ENCODE measurements around the gene BAIAP2L2. TPM values are rescaled to one million over a fixed set of nuclear protein-coding genes. Genes with fewer than 3 reads are reported as not detected.

The BAIAP2L2 gene
- total and polyA plus RNA-seq, 7 donors, result 0.23 to 5.1 (median 0.55) TPM; not detected in 1

GRCh38 chr22:38051261-38051660, 59.2 kb downstream of the BAIAP2L2 start:
- Histone ChIP-seq H3K36me3 (ENCODE audit: insufficient read depth in 1 of 2, low read depth in 1 of 2) (no peaks in the 10 kb centered on the region), H3K4me3 (no peak overlapping the region), H3K4me1 (peaks cover 3% of the 10 kb centered on the region), H3K27me3 (ENCODE audit: insufficient read depth in 3 of 3, low read length in 2 of 3) (no peaks in the 10 kb centered on the region), H3K9me3 (no peaks in the 10 kb centered on the region), H3K27ac (no peak overlapping the region)
- no peak for DNase-seq
- WGBS, 3 donors, result 82 to 86% (median 84%) methylated on average over 8 of the region's 8 CpGs
- ATAC-seq, result no peak
- intact Hi-C loops (cut with DNase I), result loop anchor here (5.0 kb wide), 2 partner anchors 301 to 521 kb away; partner anchors contain the start of gene DMC1 (in 2 of the 2)
- TF ChIP-seq, protein P1, sequence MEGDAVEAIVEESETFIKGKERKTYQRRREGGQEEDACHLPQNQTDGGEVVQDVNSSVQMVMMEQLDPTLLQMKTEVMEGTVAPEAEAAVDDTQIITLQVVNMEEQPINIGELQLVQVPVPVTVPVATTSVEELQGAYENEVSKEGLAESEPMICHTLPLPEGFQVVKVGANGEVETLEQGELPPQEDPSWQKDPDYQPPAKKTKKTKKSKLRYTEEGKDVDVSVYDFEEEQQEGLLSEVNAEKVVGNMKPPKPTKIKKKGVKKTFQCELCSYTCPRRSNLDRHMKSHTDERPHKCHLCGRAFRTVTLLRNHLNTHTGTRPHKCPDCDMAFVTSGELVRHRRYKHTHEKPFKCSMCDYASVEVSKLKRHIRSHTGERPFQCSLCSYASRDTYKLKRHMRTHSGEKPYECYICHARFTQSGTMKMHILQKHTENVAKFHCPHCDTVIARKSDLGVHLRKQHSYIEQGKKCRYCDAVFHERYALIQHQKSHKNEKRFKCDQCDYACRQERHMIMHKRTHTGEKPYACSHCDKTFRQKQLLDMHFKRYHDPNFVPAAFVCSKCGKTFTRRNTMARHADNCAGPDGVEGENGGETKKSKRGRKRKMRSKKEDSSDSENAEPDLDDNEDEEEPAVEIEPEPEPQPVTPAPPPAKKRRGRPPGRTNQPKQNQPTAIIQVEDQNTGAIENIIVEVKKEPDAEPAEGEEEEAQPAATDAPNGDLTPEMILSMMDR (IDR thresholded peaks at IDR 0.05), result no peak

DNA sequence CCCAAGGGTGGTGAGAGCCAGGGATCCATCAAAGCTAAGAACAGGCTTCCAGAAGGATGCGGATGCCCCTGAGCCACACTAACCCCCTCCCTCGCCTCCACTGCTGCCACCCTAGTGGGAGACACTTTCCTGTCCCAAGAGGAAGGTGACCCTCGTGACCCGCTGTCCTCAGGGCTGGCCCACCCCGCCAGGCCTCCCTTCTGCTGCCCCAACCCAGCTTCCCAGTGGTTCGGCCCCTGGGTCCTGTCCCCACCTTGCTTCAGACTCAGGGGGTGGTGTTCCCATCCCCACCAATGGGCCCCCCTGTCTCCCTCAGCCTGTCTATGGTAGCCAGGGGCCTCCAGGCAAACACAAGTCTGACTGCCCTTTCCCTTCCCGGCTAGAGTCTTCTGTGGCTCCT, 59.8 kb downstream of the BAIAP2L2 start:
- intact Hi-C loops (cut with DNase I), result loop anchor here (5.0 kb wide), 2 partner anchors 302 to 522 kb away; partner anchors contain the start of gene DMC1 (in 2 of the 2)
- ATAC-seq, result no peak
- 88 to 97% (median 92%) methylated on average over 7 of the region's 7 CpGs for whole genome bisulfite sequencing, 3 donors
- H3K9me3 ChIP-seq, result no peaks in the 10 kb centered on the region
- H3K36me3 ChIP-seq (ENCODE audit: insufficient read depth in 1 of 2, low read depth in 1 of 2), result no peaks in the 10 kb centered on the region
- no peak overlapping the region for H3K27ac ChIP-seq
- DNase-seq, result no peak
- no peak overlapping the region for H3K4me3 ChIP-seq
- H3K27me3 ChIP-seq (ENCODE audit: insufficient read depth in 3 of 3, low read length in 2 of 3), result no peaks in the 10 kb centered on the region
- peaks cover 3% of the 10 kb centered on the region for H3K4me1 ChIP-seq
- TF ChIP-seq, protein P1 (IDR thresholded peaks at IDR 0.05), result no peak

DNA sequence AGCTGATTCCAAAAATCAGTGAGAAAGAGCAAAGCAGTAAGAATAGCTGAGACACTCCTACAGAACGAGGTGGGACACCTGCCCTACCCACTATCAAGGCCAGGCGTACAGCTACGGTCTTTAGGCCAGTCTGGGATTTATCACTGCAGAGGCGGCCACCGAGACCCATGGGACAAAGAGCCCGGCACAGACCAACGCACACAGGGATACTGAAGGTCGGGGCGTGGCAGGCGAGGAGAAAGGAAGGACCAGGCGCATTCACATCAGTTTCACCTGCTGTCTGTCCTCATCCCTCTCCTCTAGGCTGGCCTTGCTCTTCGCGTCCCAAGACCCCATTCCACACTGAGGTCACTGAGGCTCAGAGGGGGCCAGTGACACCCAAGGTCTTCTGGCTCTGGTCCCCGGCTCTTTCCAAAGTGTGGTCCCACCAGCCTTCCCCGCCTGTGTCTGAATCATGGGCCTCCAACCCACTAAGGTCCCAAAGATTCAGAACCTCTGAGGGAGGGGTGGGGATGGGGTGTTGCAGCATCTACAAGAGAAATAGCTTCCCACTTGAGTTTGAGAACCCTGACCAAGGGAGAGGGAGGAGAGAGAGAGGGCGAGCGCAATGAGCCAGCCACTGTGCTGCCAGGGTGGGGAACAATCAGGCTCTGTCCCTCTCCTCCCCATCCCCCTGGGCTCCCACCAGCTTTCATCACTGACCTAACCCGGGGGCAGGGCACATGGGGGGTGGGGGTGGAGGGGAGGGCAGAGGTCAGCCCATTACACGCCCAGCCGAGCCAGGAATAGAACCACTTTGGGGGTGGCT, 60.5 kb downstream of the BAIAP2L2 start:
- DNase-seq (no peak), ATAC-seq (no peak)
- no peak overlapping the region for H3K4me3 ChIP-seq

DNA sequence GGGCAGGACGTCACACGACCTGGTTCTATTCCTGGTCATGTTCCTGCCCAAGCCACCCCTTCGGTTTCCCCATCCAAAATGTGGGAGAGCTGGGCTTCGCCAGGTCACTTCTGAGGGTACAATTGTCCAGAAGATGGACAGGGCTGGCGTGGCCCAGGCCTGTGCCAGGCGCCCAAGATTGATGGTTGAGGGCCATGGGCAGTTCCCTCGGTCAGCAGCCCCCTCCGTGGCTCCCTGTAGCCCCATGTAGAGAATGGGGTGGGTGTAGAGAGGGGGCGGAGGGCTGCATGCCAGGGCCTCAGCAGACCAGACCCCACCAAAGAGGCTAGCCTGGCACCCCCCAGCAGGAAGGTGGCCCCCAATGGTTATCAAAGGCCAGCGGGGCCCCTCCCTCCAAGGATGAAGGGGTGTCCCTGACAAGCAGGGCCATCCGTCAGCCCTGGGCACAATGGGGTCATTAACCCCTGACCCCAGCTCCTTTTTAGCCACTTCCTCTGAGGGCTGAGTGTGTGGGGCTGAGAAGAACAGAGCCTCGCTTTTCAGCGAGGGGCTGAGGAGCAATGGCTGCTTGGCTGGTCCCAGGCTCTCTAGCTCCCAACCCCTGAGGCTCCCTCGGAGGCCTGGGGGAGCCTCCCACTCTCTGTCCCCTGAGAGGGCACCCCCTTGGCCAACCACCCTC, 64.3 kb downstream of the BAIAP2L2 start:
- 75 to 79% (median 75%) methylated on average over 14 of the region's 14 CpGs for WGBS, 3 donors
- Histone ChIP-seq H3K9me3 (no peaks in the 10 kb centered on the region), H3K4me1 (no peaks in the 10 kb centered on the region), H3K27ac (no peak overlapping the region), H3K4me3 (no peak overlapping the region), H3K27me3 (ENCODE audit: insufficient read depth in 3 of 3, low read length in 2 of 3) (no peaks in the 10 kb centered on the region), H3K36me3 (ENCODE audit: insufficient read depth in 1 of 2, low read depth in 1 of 2) (no peaks in the 10 kb centered on the region)
- ATAC-seq (no peak), DNase-seq (no peak)
- TF ChIP-seq, protein P1 (IDR thresholded peaks at IDR 0.05), result no peak
- intact Hi-C loops (cut with DNase I), result no loop called here

More for the DNA sequence above, 60.5 kb downstream of the BAIAP2L2 start:
- no peaks in the 10 kb centered on the region for H3K36me3 ChIP-seq (ENCODE audit: insufficient read depth in 1 of 2, low read depth in 1 of 2)
- H3K4me1 ChIP-seq, result peaks cover 3% of the 10 kb centered on the region
- WGBS, 3 donors, result 76 to 88% (median 79%) methylated on average over 19 to 20 of the region's 20 CpGs
- no peak overlapping the region for H3K27ac ChIP-seq
- TF ChIP-seq, protein P1 (IDR thresholded peaks at IDR 0.05), result no peak
- no peaks in the 10 kb centered on the region for H3K27me3 ChIP-seq (ENCODE audit: insufficient read depth in 3 of 3, low read length in 2 of 3)
- H3K9me3 ChIP-seq, result no peaks in the 10 kb centered on the region
- intact Hi-C loops (cut with DNase I), result loop anchor here (5.0 kb wide), 2 partner anchors 302 to 522 kb away; partner anchors contain the start of gene DMC1 (in 2 of the 2)
